Measurements from ENCODE around the gene ENGASE.

DNA sequence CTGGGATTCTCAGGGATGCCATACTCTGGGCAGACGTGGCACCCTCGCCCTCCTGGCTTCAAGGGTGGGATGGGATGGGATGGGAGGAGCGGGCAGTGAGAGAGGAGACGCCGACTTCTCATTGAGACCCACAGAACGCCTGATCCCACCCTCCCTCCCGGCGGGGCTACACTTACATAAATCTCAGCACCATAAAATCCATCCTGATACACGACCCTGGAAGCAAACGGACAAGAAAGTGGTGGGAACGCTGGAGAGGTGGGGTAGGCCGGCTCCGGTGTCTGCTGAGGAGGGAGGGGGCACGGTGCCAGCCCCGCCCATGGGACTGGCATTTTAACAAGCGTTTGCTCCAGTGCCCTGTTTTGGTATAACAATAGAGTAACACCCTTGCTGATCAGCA is 21.9 kb downstream of the ENGASE start:
- TF ChIP-seq, protein P1, sequence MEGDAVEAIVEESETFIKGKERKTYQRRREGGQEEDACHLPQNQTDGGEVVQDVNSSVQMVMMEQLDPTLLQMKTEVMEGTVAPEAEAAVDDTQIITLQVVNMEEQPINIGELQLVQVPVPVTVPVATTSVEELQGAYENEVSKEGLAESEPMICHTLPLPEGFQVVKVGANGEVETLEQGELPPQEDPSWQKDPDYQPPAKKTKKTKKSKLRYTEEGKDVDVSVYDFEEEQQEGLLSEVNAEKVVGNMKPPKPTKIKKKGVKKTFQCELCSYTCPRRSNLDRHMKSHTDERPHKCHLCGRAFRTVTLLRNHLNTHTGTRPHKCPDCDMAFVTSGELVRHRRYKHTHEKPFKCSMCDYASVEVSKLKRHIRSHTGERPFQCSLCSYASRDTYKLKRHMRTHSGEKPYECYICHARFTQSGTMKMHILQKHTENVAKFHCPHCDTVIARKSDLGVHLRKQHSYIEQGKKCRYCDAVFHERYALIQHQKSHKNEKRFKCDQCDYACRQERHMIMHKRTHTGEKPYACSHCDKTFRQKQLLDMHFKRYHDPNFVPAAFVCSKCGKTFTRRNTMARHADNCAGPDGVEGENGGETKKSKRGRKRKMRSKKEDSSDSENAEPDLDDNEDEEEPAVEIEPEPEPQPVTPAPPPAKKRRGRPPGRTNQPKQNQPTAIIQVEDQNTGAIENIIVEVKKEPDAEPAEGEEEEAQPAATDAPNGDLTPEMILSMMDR (conservative IDR thresholded peaks at IDR 0.05 in 1 of 2, IDR thresholded peaks at IDR 0.05 in 1 of 2; ENCODE audit: low read depth in 1 of 2, low read length in 2 of 2), result no peak
- TF ChIP-seq EZH2 (IDR thresholded peaks at IDR 0.05; ENCODE audit: low read length, missing control alignments), result no peak
